SU-DHL-6 (cell line): Measurements from ENCODE around the gene LRRC43.

Source experiments
- CTCF ChIP-seq: fragments of 200-600 bp; sonication (generic); IDR thresholded peaks from one replicate; pipeline ENCODE4 v1.5.1; 2017; ENCODE audit warnings: antibody characterized with exemption, mild to moderate bottlenecking, low read length, moderate library complexity; ENCODE audit not compliant: insufficient read depth, poor library complexity, severe bottlenecking
- EZH2phosphoT487 ChIP-seq: fragments of 200-600 bp; sonication (generic), shearing (Covaris generic); conservative IDR thresholded peaks from 2 replicates; pipeline ENCODE4 v1.6.1; 2018; ENCODE audit warnings: mild to moderate bottlenecking, antibody characterized with exemption, low read length, moderate library complexity, mixed read lengths

GRCh38 chr12:122226366-122227125 lies 43.6 kb downstream of the LRRC43 start:
- TF ChIP-seq CTCF (no peak), EZH2phosphoT487 (no peak)
